ENCODE results near the gene KCTD13.
"Not testable (repeated sequence)": the region's sequence is repeated elsewhere in the genome, so short reads cannot be mapped to it uniquely, and the experiment has no call there.

The KCTD13 gene

GRCh38 chr16:29925781-29926710 lies at the start of gene KCTD13:
KCTD13 (minus strand) TSS chr16:29926226; CDS start chr16:29926033, 193 bp downstream.
- FAIRE-seq: no peak

GRCh38 chr16:29975134-29975538 lies 49.1 kb upstream of the KCTD13 start:
- FAIRE-seq: no peak

GRCh38 chr16:29974291-29975133 lies 48.5 kb upstream of the KCTD13 start:
- no peak for FAIRE-seq

GRCh38 chr16:29973384-29974246 lies 47.6 kb upstream of the KCTD13 start, which contains the start of gene TAOK2:
TAOK2 (plus strand) TSS chr16:29973868; CDS start chr16:29977773, 3,905 bp downstream.
- peak; percentile 32 for FAIRE-seq

- FAIRE-seq: no peak
These were observed 47.0 kb upstream of the KCTD13 start for GRCh38 chr16:29972992-29973383.

GRCh38 chr16:29972500-29972899 lies 46.5 kb upstream of the KCTD13 start:
- FAIRE-seq: no peak

- FAIRE-seq: no peak
These were observed 45.3 kb upstream of the KCTD13 start for GRCh38 chr16:29971304-29971703.

- no peak for FAIRE-seq
These were observed 42.2 kb upstream of the KCTD13 start for GRCh38 chr16:29968205-29968604.

GRCh38 chr16:29963021-29963743 lies 37.2 kb upstream of the KCTD13 start:
- FAIRE-seq: no peak

GRCh38 chr16:29962344-29962994 lies 36.4 kb upstream of the KCTD13 start:
- no peak for FAIRE-seq

- FAIRE-seq: no peak
These were observed 35.7 kb upstream of the KCTD13 start, which contains the start of gene TMEM219 for GRCh38 chr16:29961479-29962343. TMEM219 (plus strand) TSS chr16:29962079; CDS start chr16:29963144, 1,065 bp downstream.

- no peak for FAIRE-seq
These were observed 35.1 kb upstream of the KCTD13 start for GRCh38 chr16:29961127-29961478.

GRCh38 chr16:29959821-29960220 lies 33.8 kb upstream of the KCTD13 start:
- not testable (repeated sequence) for FAIRE-seq

GRCh38 chr16:29959293-29959692 lies 33.3 kb upstream of the KCTD13 start:
- FAIRE-seq: no peak

GRCh38 chr16:29958756-29959155 lies 32.7 kb upstream of the KCTD13 start:
- no peak for FAIRE-seq

GRCh38 chr16:29951625-29952365 lies 25.8 kb upstream of the KCTD13 start:
- no peak for FAIRE-seq

- FAIRE-seq: no peak
These were observed 24.9 kb upstream of the KCTD13 start for GRCh38 chr16:29950806-29951461.

- no peak for FAIRE-seq
These were observed 21.9 kb upstream of the KCTD13 start for GRCh38 chr16:29947897-29948296.
